HepG2 (cell line): ENCODE data around the gene PIANP. TPM values are rescaled to one million over a fixed set of nuclear protein-coding genes. Genes with fewer than 3 reads are reported as not detected.

ENCODE experiments used
- ARID3A ChIP-seq: IDR thresholded peaks from 2 replicates; pipeline ENCODE4 v1.6.1; 2012; ENCODE audit warnings: low read depth, low read length, improper control_type of control experiment
- ATF7 ChIP-seq, 2 experiments: fragments of 450-650 bp in 1 of 2; sonication (generic) in 1 of 2; formaldehyde crosslinking in 1 of 2; IDR thresholded peaks; 2 replicates each; pipeline versions ENCODE4 v1.4.0 to v1.6.1; 2016 to 2020; ENCODE audit warnings: antibody characterized with exemption in 1 of 2, mild to moderate bottlenecking in 1 of 2, missing genetic modification reagents in 1 of 2
- CEBPG ChIP-seq: IDR thresholded peaks from 2 replicates; pipeline ENCODE4 v1.6.1; 2016
- CHD4 ChIP-seq: fragments of 200-600 bp; sonication (generic); IDR thresholded peaks from 2 replicates; pipeline ENCODE4 v1.7.0; 2017; ENCODE audit warnings: mild to moderate bottlenecking, low read length, borderline replicate concordance
- CREBL2 ChIP-seq: sonication (generic); formaldehyde crosslinking; IDR thresholded peaks from 2 replicates; pipeline ENCODE4 v1.8.1; 2023; ENCODE audit warnings: missing genetic modification reagents, mild to moderate bottlenecking, borderline replicate concordance
- HNF4G ChIP-seq, 2 experiments: sonication (generic) in 1 of 2; formaldehyde crosslinking in 1 of 2; IDR thresholded peaks; 2 replicates each; pipeline versions ENCODE4 v1.4.0 to v1.6.1; 2011 to 2020; ENCODE audit warnings: borderline replicate concordance in 2 of 2, low read depth in 2 of 2, mild to moderate bottlenecking in 2 of 2, low read length in 1 of 2, missing genetic modification reagents in 1 of 2, moderate library complexity in 1 of 2
- MED1 ChIP-seq: sonication (generic); formaldehyde crosslinking; IDR thresholded peaks from 2 replicates; pipeline ENCODE4 v1.4.0; 2020; ENCODE audit warnings: missing genetic modification reagents
- MED13 ChIP-seq: sonication (generic); formaldehyde crosslinking; IDR thresholded peaks from 2 replicates; pipeline ENCODE4 v1.5.0; 2020; ENCODE audit warnings: missing genetic modification reagents
- MEF2D ChIP-seq: sonication (generic); formaldehyde crosslinking; IDR thresholded peaks from 2 replicates; pipeline ENCODE4 v1.5.1; 2020; ENCODE audit warnings: mild to moderate bottlenecking, missing genetic modification reagents
- NCOA2 ChIP-seq: sonication (generic); formaldehyde crosslinking; IDR thresholded peaks from 2 replicates; pipeline ENCODE4 v1.8.0; 2022; ENCODE audit warnings: inconsistent platforms
- PATZ1 ChIP-seq: sonication (generic); formaldehyde crosslinking; IDR thresholded peaks from 2 replicates; pipeline ENCODE4 v1.4.0; 2020; ENCODE audit warnings: missing genetic modification reagents
- PCBP1 ChIP-seq: fragments of 200-400 bp; formaldehyde crosslinking; IDR thresholded peaks from 2 replicates; pipeline ENCODE4 v1.6.1; 2017; ENCODE audit warnings: mild to moderate bottlenecking, low read depth, low read length, borderline replicate concordance
- SRF ChIP-seq: IDR thresholded peaks from 2 replicates; pipeline ENCODE4 v1.6.1; 2011; ENCODE audit warnings: mild to moderate bottlenecking, low read depth, low read length, moderate library complexity
- XRCC5 ChIP-seq: fragments of 200-400 bp; formaldehyde crosslinking; optimal IDR thresholded peaks from 2 replicates; pipeline ENCODE3; 2017; ENCODE audit warnings: mild to moderate bottlenecking, low read length
- ZFY ChIP-seq: sonication (generic); formaldehyde crosslinking; IDR thresholded peaks from 2 replicates; pipeline ENCODE4 v1.4.0; 2020; ENCODE audit warnings: missing genetic modification reagents
- ZFYVE20 ChIP-seq: sonication (generic); formaldehyde crosslinking; IDR thresholded peaks from 2 replicates; pipeline ENCODE4 v1.8.0; 2023; ENCODE audit warnings: low read depth, mild to moderate bottlenecking, moderate library complexity, missing genetic modification reagents, borderline replicate concordance
- ZNF772 ChIP-seq: sonication (generic); formaldehyde crosslinking; IDR thresholded peaks from 2 replicates; pipeline ENCODE4 v1.5.0; 2020; ENCODE audit warnings: mild to moderate bottlenecking, missing genetic modification reagents
- polyA plus RNA-seq, 8 experiments: library from polyadenylated mRNA; depleted of rRNA in 3 of 8; stranded (reverse) in 7 of 8; unstranded in 1 of 8; fragments of >200 nt; fragmentation: Illumina TruSeq in 4 of 8; extraction: Trizol in 4 of 8; gene quantifications; 2 replicates each; pipeline versions ENCODE4 v1.2.1 to v1.2.3, GENCODE V29; 2011 to 2016; ENCODE audit warnings: low read depth in 4 of 8, missing spikeins in 1 of 8, mixed read lengths in 1 of 8; ENCODE audit not compliant: insufficient read depth in 1 of 8
- total RNA-seq, 5 experiments: library from RNA; depleted of rRNA; stranded (reverse); fragments of >200 nt; fragmentation: Illumina TruSeq; extraction: Trizol; gene quantifications; 2 replicates each; pipeline ENCODE4 v1.2.3, GENCODE V29; 2016; ENCODE audit warnings: low read depth in 1 of 5
- TF ChIP-seq, protein P1 (sequence below): sonication (generic); formaldehyde crosslinking; IDR thresholded peaks from 2 replicates; pipeline ENCODE4 v1.5.1; 2020; ENCODE audit warnings: mild to moderate bottlenecking, missing genetic modification reagents, borderline replicate concordance

The PIANP gene
- total and polyA plus RNA-seq, 2 of the 13 experiments (the other 11 are each of a cell fraction or from before 2014, with no cell fraction given): not detected

DNA sequence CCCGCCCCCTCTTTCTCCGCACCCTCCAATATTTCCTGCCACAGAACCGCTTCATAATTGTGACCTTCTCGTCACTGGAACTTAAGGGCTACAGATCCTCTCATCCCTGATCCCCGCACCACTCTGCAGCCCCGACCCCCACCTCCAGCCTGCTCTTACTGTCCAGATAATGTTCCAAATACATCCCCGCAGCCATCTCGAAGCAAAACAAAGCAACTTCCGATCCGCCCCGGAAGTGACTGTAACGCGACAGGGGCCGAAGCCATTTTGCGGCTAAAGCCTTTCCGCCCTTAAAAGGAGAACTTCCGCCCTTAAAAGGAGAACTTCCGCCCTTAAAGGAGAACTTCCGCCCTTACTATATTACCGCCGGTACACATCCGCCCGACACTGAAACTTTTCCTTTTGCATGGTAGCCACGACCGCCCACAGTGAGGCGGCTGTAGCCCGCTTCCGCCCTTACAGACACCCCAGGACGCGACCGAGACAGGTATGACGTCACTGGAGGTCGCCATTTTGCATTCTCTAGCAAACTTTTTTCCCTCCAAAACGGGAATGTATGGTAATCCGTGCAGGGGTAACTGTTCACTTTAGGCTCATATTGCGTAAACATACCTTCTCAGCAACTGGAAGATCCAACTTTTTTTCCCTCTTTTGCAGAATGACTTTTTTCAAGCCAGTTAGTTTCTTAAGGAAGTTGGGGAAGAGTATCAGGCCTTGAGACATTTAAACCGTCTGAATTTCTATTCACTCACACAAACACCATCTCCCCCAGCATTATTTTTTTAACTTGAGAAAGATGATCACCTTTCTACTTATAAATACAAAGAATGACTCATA lies 37.5 kb downstream of the PIANP start, which contains the start of gene ING4 (continued):
- TF ChIP-seq MED13 (CRISPR knock-in tag): 0 out of 2 replicates have a peak, but pooled peaks have one; percentile 35
- TF ChIP-seq CREBL2 (CRISPR knock-in tag): no peak
- TF ChIP-seq PATZ1 (CRISPR knock-in tag): peak; percentile 83
- TF ChIP-seq ZFY (CRISPR knock-in tag): peak; percentile 72
- TF ChIP-seq, protein P1, sequence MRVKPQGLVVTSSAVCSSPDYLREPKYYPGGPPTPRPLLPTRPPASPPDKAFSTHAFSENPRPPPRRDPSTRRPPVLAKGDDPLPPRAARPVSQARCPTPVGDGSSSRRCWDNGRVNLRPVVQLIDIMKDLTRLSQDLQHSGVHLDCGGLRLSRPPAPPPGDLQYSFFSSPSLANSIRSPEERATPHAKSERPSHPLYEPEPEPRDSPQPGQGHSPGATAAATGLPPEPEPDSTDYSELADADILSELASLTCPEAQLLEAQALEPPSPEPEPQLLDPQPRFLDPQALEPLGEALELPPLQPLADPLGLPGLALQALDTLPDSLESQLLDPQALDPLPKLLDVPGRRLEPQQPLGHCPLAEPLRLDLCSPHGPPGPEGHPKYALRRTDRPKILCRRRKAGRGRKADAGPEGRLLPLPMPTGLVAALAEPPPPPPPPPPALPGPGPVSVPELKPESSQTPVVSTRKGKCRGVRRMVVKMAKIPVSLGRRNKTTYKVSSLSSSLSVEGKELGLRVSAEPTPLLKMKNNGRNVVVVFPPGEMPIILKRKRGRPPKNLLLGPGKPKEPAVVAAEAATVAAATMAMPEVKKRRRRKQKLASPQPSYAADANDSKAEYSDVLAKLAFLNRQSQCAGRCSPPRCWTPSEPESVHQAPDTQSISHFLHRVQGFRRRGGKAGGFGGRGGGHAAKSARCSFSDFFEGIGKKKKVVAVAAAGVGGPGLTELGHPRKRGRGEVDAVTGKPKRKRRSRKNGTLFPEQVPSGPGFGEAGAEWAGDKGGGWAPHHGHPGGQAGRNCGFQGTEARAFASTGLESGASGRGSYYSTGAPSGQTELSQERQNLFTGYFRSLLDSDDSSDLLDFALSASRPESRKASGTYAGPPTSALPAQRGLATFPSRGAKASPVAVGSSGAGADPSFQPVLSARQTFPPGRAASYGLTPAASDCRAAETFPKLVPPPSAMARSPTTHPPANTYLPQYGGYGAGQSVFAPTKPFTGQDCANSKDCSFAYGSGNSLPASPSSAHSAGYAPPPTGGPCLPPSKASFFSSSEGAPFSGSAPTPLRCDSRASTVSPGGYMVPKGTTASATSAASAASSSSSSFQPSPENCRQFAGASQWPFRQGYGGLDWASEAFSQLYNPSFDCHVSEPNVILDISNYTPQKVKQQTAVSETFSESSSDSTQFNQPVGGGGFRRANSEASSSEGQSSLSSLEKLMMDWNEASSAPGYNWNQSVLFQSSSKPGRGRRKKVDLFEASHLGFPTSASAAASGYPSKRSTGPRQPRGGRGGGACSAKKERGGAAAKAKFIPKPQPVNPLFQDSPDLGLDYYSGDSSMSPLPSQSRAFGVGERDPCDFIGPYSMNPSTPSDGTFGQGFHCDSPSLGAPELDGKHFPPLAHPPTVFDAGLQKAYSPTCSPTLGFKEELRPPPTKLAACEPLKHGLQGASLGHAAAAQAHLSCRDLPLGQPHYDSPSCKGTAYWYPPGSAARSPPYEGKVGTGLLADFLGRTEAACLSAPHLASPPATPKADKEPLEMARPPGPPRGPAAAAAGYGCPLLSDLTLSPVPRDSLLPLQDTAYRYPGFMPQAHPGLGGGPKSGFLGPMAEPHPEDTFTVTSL (CRISPR knock-in tag): no peak
- TF ChIP-seq MEF2D: peak; percentile 60; the same call in 1 of the 2 replicates
- peak; percentile 78 for TF ChIP-seq ZNF772
- TF ChIP-seq HNF4G (IDR thresholded peaks at IDR 0.05; ENCODE audit: borderline replicate concordance, low read depth, low read length): no peak; the same call in 1 of the 2 replicates
- TF ChIP-seq HNF4G (CRISPR knock-in tag; IDR thresholded peaks at IDR 0.05; ENCODE audit: borderline replicate concordance, low read depth): no peak
- TF ChIP-seq ATF7 (IDR thresholded peaks at IDR 0.05): peak; percentile 100
- peak; percentile 94 for TF ChIP-seq ATF7 (CRISPR knock-in tag; IDR thresholded peaks at IDR 0.05)
- peak; percentile 44; the same call in 1 of the 2 replicates for TF ChIP-seq ARID3A
- TF ChIP-seq SRF: peak; percentile 95
- peak; percentile 94; the same call in 1 of the 2 replicates for TF ChIP-seq PCBP1
- no peak for TF ChIP-seq NCOA2
- peak; percentile 3; the same call in 1 of the 2 replicates for TF ChIP-seq CHD4
- peak; percentile 45; the same call in 1 of the 2 replicates for TF ChIP-seq CEBPG
- TF ChIP-seq XRCC5: no peak
- TF ChIP-seq ZFYVE20: no peak
- TF ChIP-seq MED1 (CRISPR knock-in tag): peak; percentile 67
